ENCODE measurements around the gene APBB3. TPM values are rescaled to one million over a fixed set of nuclear protein-coding genes. Genes with fewer than 3 reads are reported as not detected.
"Not testable (repeated sequence)": the region's sequence is repeated elsewhere in the genome, so short reads cannot be mapped to it uniquely, and the experiment has no call there.

The APBB3 gene
- total RNA-seq, 3 donors from 2014 or later = 18.8 to 32.5 (median 21.2) TPM

DNA sequence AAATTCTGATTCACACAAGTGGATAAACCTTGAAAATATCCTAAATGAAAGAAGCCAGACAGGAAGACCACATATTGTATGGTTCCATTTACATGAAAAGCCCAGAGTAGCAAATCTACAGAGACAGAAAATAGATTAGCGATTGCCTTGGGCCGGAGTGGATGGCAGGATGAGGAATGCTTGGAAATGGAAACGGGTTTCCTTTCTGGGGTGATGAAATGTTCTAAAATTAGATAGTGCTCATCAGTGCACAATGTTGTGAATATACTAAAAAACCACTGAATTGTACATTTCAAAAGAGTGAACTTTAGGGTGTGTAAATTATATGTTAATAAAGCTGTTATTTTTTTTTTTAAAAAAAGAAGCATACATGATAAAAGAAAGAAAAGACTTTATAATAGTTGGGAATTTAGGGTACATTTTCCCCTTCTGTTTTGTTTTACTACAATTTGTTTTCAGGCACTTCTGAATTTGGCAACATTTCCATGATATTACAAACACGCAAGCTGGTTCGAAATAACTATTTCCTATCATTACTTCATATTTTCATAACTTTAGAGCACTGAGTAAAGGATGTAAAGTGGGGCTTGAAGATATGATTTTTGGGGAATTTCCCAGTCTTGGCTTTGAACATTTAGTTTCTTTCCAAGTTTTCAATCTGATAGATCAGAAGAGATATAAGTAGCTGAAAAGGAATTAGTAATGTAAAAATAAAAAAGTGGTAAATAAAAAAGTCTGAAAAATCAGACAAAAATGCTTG lies 24.1 kb upstream of the APBB3 start:
- intact Hi-C loops (cut with DNase I, micrococcal nuclease) = no loop called here
- Histone ChIP-seq H3K4me3 (no peak overlapping the region), H3K9me3 (no peaks in the 10 kb centered on the region), H3K4me1 (ENCODE audit: low read depth) (no peaks in the 10 kb centered on the region), H3K36me3 (ENCODE audit: low read depth) (no peaks in the 10 kb centered on the region)
- no peak for TF ChIP-seq CTCF (IDR thresholded peaks at IDR 0.05)
- ATAC-seq = no peak
- no peak for DNase-seq

- intact Hi-C loops (cut with DNase I, micrococcal nuclease) = no loop called here
- no peak for DNase-seq
- Histone ChIP-seq H3K4me3 (no peak overlapping the region), H3K9me3 (no peaks in the 10 kb centered on the region), H3K36me3 (ENCODE audit: low read depth) (no peaks in the 10 kb centered on the region), H3K4me1 (ENCODE audit: low read depth) (no peaks in the 10 kb centered on the region)
- TF ChIP-seq CTCF (IDR thresholded peaks at IDR 0.05) = no peak
- peak; percentile 35 for ATAC-seq
Observed at GRCh38 chr5:140587495-140587894, 23.1 kb upstream of the APBB3 start.

- H3K9me3 ChIP-seq; H3K4me3 ChIP-seq; H3K4me1 ChIP-seq (ENCODE audit: low read depth); H3K36me3 ChIP-seq (ENCODE audit: low read depth); ATAC-seq; DNase-seq: not testable (repeated sequence)
- intact Hi-C loops (cut with DNase I, micrococcal nuclease) = loop anchor here in 1 of 2 donors (5.0 kb wide), 1 partner anchor 53 kb away; the partner anchor contains the start of gene CD14
Observed at GRCh38 chr5:140579188-140579747, 14.9 kb upstream of the APBB3 start.

- no peaks in the 10 kb centered on the region for H3K36me3 ChIP-seq (ENCODE audit: low read depth)
- no peak for DNase-seq
- H3K4me3 ChIP-seq = no peak overlapping the region
- ATAC-seq = peak; percentile 81
- intact Hi-C loops (cut with DNase I, micrococcal nuclease) = loop anchor here in 1 of 2 donors (5.0 kb wide), 1 partner anchor 56 kb away; the partner anchor contains the start of gene CD14
- no peak for TF ChIP-seq CTCF (IDR thresholded peaks at IDR 0.05)
- no peaks in the 10 kb centered on the region for H3K9me3 ChIP-seq
- H3K4me1 ChIP-seq (ENCODE audit: low read depth) = peaks cover 8% of the 10 kb centered on the region
Observed at GRCh38 chr5:140576776-140577201, 12.4 kb upstream of the APBB3 start.

GRCh38 chr5:140575309-140575708 lies 10.9 kb upstream of the APBB3 start:
- ATAC-seq = peak; percentile 88
- peaks cover 8% of the 10 kb centered on the region for H3K4me1 ChIP-seq (ENCODE audit: low read depth)
- peak in 2 of 3 donors; percentile 72 to 84 for DNase-seq
- H3K36me3 ChIP-seq (ENCODE audit: low read depth) = no peaks in the 10 kb centered on the region
- intact Hi-C loops (cut with DNase I, micrococcal nuclease) = loop anchor here in 1 of 2 donors (5.0 kb wide), 1 partner anchor 57 kb away; the partner anchor contains the start of gene CD14
- H3K9me3 ChIP-seq = no peaks in the 10 kb centered on the region
- no peak overlapping the region for H3K4me3 ChIP-seq
- TF ChIP-seq CTCF (IDR thresholded peaks at IDR 0.05) = peak; percentile 13

DNA sequence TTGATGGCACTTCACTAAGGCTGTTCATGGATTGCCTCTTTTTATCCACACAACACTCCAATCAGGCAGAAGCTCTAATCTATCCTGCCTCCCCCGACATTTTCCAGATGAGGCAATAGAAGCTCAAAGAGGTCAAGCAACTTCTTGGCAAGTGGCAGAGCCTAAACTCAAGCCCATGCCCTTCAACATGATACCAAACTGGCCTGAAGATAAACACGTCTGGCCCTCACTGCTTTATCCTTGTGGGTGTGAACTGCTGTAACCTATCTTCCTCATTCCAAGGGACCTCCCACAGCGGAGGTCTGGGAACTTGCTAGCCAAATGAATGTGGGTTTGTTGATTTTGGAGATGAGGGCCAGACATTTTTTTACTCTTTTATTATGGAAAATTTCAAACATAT lies 9.8 kb upstream of the APBB3 start:
- Histone ChIP-seq H3K36me3 (ENCODE audit: low read depth) (no peaks in the 10 kb centered on the region), H3K4me3 (no peak overlapping the region), H3K4me1 (ENCODE audit: low read depth) (peaks cover 14% of the 10 kb centered on the region), H3K9me3 (no peaks in the 10 kb centered on the region)
- intact Hi-C loops (cut with DNase I, micrococcal nuclease) = no loop called here
- TF ChIP-seq CTCF (IDR thresholded peaks at IDR 0.05) = no peak
- no peak for DNase-seq
- ATAC-seq = peak; percentile 46

All from mucosa of descending colon (tissue), 3 donors.